HCT116 (cell line): ENCODE results near the gene TRMO. TPM values are rescaled to one million over a fixed set of nuclear protein-coding genes. Genes with fewer than 3 reads are reported as not detected.

ENCODE experiments used
- ATAC-seq: fragments of 200-7000 bp; cut with Tn5 transposase; 2 replicates; pipeline ENCODE4 v1.9.1; 2020; ENCODE audit warnings: mild to moderate bottlenecking, moderate library complexity
- BruUV-seq: library from RNA; stranded (reverse); fragments of 400-500 nt; replicated peaks from 2 replicates; lab custom pipeline; 2021; lab: Mats Ljungman, UMichigan
- CTCF ChIA-PET: fragments of 300-600 bp; sonication (Branson Sonifier 250); formaldehyde crosslinking; loops from one replicate; lab custom pipeline; 2021; ENCODE audit warnings: antibody characterized with exemption; lab: Charles Lee
- POLR2A ChIA-PET: fragments of 300-600, 350-600 bp; sonication (Branson Sonifier 250); formaldehyde crosslinking; loops from one replicate; lab custom pipeline; 2021; ENCODE audit warnings: antibody characterized with exemption; lab: Charles Lee
- RAD21 ChIA-PET, 2 experiments: fragments of 300-600 bp; sonication (Branson Sonifier 250); formaldehyde crosslinking; loops; one replicate each; lab custom pipeline; 2023; ENCODE audit warnings: low total read pairs in 2 of 2; ENCODE audit not compliant: uncharacterized antibody in 2 of 2, unreplicated experiment in 2 of 2, low non-redundant PET in 1 of 2; lab: Charles Lee
- DNase-seq: peaks from one replicate; pipeline ENCODE4 v3.0.0-alpha.2; 2010; ENCODE audit warnings: low read depth, low spot score
- H2AFZ ChIP-seq: fragments of 200-600 bp; shearing (Covaris generic), sonication (generic); 2 replicates; pipeline ENCODE4 v1.6.1; 2017; ENCODE audit warnings: low read depth, mixed run types, mixed read lengths, antibody characterized with exemption, low read length; ENCODE audit not compliant: poor library complexity, severe bottlenecking
- H3K27ac ChIP-seq: 2 replicates; pipeline ENCODE4 v1.5.1; 2012; ENCODE audit warnings: low read depth, low read length
- H3K27me3 ChIP-seq: fragments of 200-600 bp; sonication (generic); 2 replicates; pipeline ENCODE4 v1.6.1; 2016; ENCODE audit warnings: mixed run types, low read length, mixed read lengths; ENCODE audit not compliant: insufficient read depth
- H3K36me3 ChIP-seq, 2 experiments: fragments of 200-500 bp in 1 of 2; fragments of 200-600 bp in 1 of 2; sonication (Bioruptor generic) in 1 of 2; sonication (generic) in 1 of 2; 2 replicates each; pipeline versions ENCODE4 v1.5.1 to v1.6.1; 2014 to 2016; ENCODE audit warnings: low read length in 2 of 2, inconsistent platforms in 1 of 2, mixed read lengths in 1 of 2, mixed run types in 1 of 2; ENCODE audit not compliant: insufficient read depth in 2 of 2, control insufficient read depth in 1 of 2
- H3K4me1 ChIP-seq, 2 experiments: fragments of 200-600 bp in 1 of 2; sonication (generic) in 1 of 2; 2 replicates each; pipeline versions ENCODE4 v1.5.1 to v1.6.1; 2012 to 2017; ENCODE audit warnings: low read length in 2 of 2, inconsistent platforms in 1 of 2, mild to moderate bottlenecking in 1 of 2, mixed read lengths in 1 of 2, mixed run types in 1 of 2, moderate library complexity in 1 of 2; ENCODE audit not compliant: insufficient read depth in 2 of 2, control insufficient read depth in 1 of 2
- H3K4me2 ChIP-seq: fragments of 200-600 bp; sonication (generic); 2 replicates; pipeline ENCODE4 v1.6.1; 2017; ENCODE audit warnings: mixed run types, low read length, mixed read lengths
- H3K4me3 ChIP-seq, 2 experiments: fragments of 200-600 bp in 1 of 2; sonication (generic) in 1 of 2; replicated peaks in 1 of 2; 2 replicates each; pipeline ENCODE4 v1.5.1; 2011 to 2016; ENCODE audit warnings: low read length in 2 of 2, control low read depth in 1 of 2, low read depth in 1 of 2, mild to moderate bottlenecking in 1 of 2, mixed read lengths in 1 of 2, mixed run types in 1 of 2
- H3K79me2 ChIP-seq: fragments of 200-600 bp; sonication (generic); 2 replicates; pipeline ENCODE4 v1.6.1; 2017; ENCODE audit warnings: mild to moderate bottlenecking, mixed run types, low read length, moderate library complexity, mixed read lengths; ENCODE audit not compliant: insufficient read depth
- H3K9ac ChIP-seq: fragments of 200-600 bp; sonication (generic); 2 replicates; pipeline ENCODE4 v1.6.1; 2016; ENCODE audit warnings: low read length, mixed read lengths
- H3K9me2 ChIP-seq: fragments of 200-600 bp; sonication (generic), shearing (Covaris generic); 2 replicates; pipeline ENCODE4 v1.6.1; 2017; ENCODE audit warnings: mixed run types, mild to moderate bottlenecking, moderate library complexity; ENCODE audit not compliant: insufficient read depth
- H3K9me3 ChIP-seq, 2 experiments: fragments of 200-500 bp in 1 of 2; fragments of 200-600 bp in 1 of 2; sonication (Bioruptor generic) in 1 of 2; sonication (generic) in 1 of 2; 2 replicates each; pipeline ENCODE4 v1.6.1; 2014 to 2017; ENCODE audit warnings: low read length in 2 of 2, mixed read lengths in 2 of 2, inconsistent platforms in 1 of 2, low read depth in 1 of 2, mild to moderate bottlenecking in 1 of 2, mixed run types in 1 of 2, moderate library complexity in 1 of 2; ENCODE audit not compliant: control insufficient read depth in 1 of 2, insufficient read depth in 1 of 2
- H4K20me1 ChIP-seq: fragments of 200-600 bp; sonication (generic), shearing (Covaris generic); 2 replicates; pipeline ENCODE4 v1.6.1; 2017; ENCODE audit warnings: mixed run types, mild to moderate bottlenecking, moderate library complexity; ENCODE audit not compliant: insufficient read depth
- CBX3 ChIP-seq: IDR thresholded peaks from 2 replicates; pipeline ENCODE4 v1.6.1; 2012; ENCODE audit warnings: low read depth
- CEBPB ChIP-seq: IDR thresholded peaks from 2 replicates; pipeline ENCODE4 v1.6.1; 2012; ENCODE audit warnings: low read depth
- ELF1 ChIP-seq: IDR thresholded peaks from 2 replicates; pipeline ENCODE4 v1.6.1; 2012; ENCODE audit warnings: low read depth, borderline replicate concordance
- JUND ChIP-seq: IDR thresholded peaks from 2 replicates; pipeline ENCODE4 v1.6.1; 2012
- MAX ChIP-seq: IDR thresholded peaks from 2 replicates; pipeline ENCODE4 v1.6.1; 2012
- POLR2A ChIP-seq: IDR thresholded peaks from 2 replicates; pipeline ENCODE4 v1.7.0; 2011; ENCODE audit warnings: borderline replicate concordance; ENCODE audit not compliant: insufficient read depth, insufficient read length; ENCODE audit errors: extremely low read depth
- POLR2AphosphoS5 ChIP-seq: IDR thresholded peaks from 2 replicates; pipeline ENCODE4 v1.6.1; 2011; ENCODE audit warnings: mild to moderate bottlenecking, low read depth, low read length, moderate library complexity
- RAD21 ChIP-seq: IDR thresholded peaks from 2 replicates; pipeline ENCODE4 v1.6.1; 2012; ENCODE audit warnings: low read depth, mild to moderate bottlenecking
- intact Hi-C: fragments of 100-400 bp; cut with micrococcal nuclease; formaldehyde crosslinking; loops from 2 replicates; pipeline ENCODE4 v1.10.0; 2022
- total RNA-seq: library from RNA; stranded (reverse); gene quantifications from one replicate; pipeline ENCODE4 v1.2.1, GENCODE V29; 2021; ENCODE audit not compliant: unreplicated experiment
- TF ChIP-seq, protein P1 (sequence below): IDR thresholded peaks from 2 replicates; pipeline ENCODE4 v1.6.1; 2012; ENCODE audit warnings: low read depth

Gene TRMO
- total RNA-seq, 1 experiment from 2014 or later = 10.2 TPM

DNA sequence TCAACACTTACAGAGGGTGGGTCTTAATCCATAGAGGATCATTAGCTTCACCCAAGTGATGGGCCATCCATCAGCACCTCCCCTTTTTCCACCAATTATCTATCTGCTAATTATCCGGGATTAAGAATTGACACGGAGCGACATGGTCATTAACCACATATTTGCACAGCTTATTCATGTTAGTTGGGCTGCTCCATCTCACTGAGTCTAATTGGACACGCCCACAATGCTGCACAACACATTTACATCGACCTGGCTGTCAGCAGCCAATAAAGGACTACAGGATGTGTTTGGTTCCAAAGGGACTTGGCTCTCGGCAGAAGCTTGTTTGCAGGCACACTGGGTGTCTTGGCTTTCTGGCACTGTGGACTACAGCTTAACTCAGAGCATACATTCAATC, 47.7 kb downstream of the TRMO start (continued):
- TF ChIP-seq, protein P1, sequence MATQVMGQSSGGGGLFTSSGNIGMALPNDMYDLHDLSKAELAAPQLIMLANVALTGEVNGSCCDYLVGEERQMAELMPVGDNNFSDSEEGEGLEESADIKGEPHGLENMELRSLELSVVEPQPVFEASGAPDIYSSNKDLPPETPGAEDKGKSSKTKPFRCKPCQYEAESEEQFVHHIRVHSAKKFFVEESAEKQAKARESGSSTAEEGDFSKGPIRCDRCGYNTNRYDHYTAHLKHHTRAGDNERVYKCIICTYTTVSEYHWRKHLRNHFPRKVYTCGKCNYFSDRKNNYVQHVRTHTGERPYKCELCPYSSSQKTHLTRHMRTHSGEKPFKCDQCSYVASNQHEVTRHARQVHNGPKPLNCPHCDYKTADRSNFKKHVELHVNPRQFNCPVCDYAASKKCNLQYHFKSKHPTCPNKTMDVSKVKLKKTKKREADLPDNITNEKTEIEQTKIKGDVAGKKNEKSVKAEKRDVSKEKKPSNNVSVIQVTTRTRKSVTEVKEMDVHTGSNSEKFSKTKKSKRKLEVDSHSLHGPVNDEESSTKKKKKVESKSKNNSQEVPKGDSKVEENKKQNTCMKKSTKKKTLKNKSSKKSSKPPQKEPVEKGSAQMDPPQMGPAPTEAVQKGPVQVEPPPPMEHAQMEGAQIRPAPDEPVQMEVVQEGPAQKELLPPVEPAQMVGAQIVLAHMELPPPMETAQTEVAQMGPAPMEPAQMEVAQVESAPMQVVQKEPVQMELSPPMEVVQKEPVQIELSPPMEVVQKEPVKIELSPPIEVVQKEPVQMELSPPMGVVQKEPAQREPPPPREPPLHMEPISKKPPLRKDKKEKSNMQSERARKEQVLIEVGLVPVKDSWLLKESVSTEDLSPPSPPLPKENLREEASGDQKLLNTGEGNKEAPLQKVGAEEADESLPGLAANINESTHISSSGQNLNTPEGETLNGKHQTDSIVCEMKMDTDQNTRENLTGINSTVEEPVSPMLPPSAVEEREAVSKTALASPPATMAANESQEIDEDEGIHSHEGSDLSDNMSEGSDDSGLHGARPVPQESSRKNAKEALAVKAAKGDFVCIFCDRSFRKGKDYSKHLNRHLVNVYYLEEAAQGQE = no peak
- no peak for TF ChIP-seq ELF1
- no peak for TF ChIP-seq POLR2A
- no peak for TF ChIP-seq CBX3
- TF ChIP-seq MAX = no peak
- no peak for TF ChIP-seq POLR2AphosphoS5
- no peak for TF ChIP-seq RAD21

DNA sequence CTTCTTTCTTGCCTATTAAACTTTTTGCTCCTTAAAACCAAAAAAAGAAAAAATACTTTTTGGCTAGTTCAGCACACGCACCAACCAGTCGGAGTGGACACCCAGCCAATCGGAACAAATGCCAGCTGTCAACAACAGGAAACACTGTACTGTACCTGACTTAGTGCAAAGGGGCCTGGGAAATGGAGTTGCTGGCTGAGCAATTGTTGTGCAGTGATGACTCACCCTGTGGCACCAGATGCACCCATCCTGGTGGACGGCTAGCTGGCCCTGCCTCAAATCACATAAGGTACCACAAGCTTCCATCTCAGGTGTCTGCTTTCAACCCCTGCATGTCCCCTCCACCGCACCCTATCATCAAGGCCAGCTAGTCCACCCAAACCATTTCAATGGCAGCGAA, 48.4 kb downstream of the TRMO start:
- H4K20me1 ChIP-seq = no peaks in the 10 kb centered on the region
- no peak overlapping the region for H3K4me2 ChIP-seq
- ChIA-PET POLR2A (no interaction called here), RAD21 (no interaction called here), CTCF (interaction anchor here (1.8 kb wide), 1 partner anchor 16 kb away, joined by 8 read pairs; no protein-coding TSS in a partner anchor)
- intact Hi-C loops = no loop called here
- H3K9me3 ChIP-seq = no peaks in the 10 kb centered on the region
- no peak overlapping the region for H3K4me3 ChIP-seq
- H3K9ac ChIP-seq = no peak overlapping the region
- H3K79me2 ChIP-seq = no peaks in the 10 kb centered on the region
- H3K27me3 ChIP-seq = no peaks in the 10 kb centered on the region
- no TSS peak for BruUV-seq
- ATAC-seq (peak; percentile 76), DNase-seq (no peak)
- no peaks in the 10 kb centered on the region for H3K36me3 ChIP-seq
- H3K27ac ChIP-seq = no peak overlapping the region
- H2AFZ ChIP-seq = no peak overlapping the region
- H3K9me2 ChIP-seq = no peaks in the 10 kb centered on the region
- H3K4me1 ChIP-seq = peaks cover 0 to 7% of the 10 kb centered on the region in 2 experiments; a peak in 2 of 4 replicates
- TF ChIP-seq CEBPB (no peak), JUND (0 out of 2 replicates have a peak, but pooled peaks have one; percentile 10)
